ENCODE results near the gene WNT11.

GRCh38 chr11:76209375-76209972 is 3.2 kb upstream of the WNT11 start:
- TF ChIP-seq CTCF (IDR thresholded peaks at IDR 0.05) (no peak), MAX (IDR thresholded peaks at IDR 0.05; ENCODE audit: low read depth) (no peak; the same call in 1 of the 2 replicates), REST (IDR thresholded peaks at IDR 0.05; ENCODE audit: low read depth, low read length) (no peak), EP300 (IDR thresholded peaks at IDR 0.05; ENCODE audit: borderline replicate concordance in 1 of 2, low read depth in 1 of 2, low read length in 1 of 2) (no peak)
